ENCODE results near the gene TMEM109.

TMEM109 gene

GRCh38 chr11:60968223-60968622 lies 54.3 kb downstream of the TMEM109 start:
- Histone ChIP-seq H4K20me1 (ENCODE audit: insufficient read depth, low read length) (no peaks in the 10 kb centered on the region), H3K36me3 (replicated peaks; ENCODE audit: low read depth, low read length) (no peaks in the 10 kb centered on the region), H2AFZ (ENCODE audit: low read depth, low read length) (no peak overlapping the region), H3K4me1 (ENCODE audit: low read length) (peaks cover 14% of the 10 kb centered on the region), H3K27ac (ENCODE audit: low read length) (no peak overlapping the region), H3K9ac (ENCODE audit: low read length) (no peak overlapping the region), H3K9me3 (ENCODE audit: insufficient read depth, low read length) (peaks cover 6% of the 10 kb centered on the region; the same call in 1 of the 2 replicates), H3K27me3 (ENCODE audit: low read depth, low read length) (peaks cover 23% of the 10 kb centered on the region), H3K4me3 (ENCODE audit: low read length) (no peak overlapping the region), H3K79me2 (ENCODE audit: low read length) (no peaks in the 10 kb centered on the region), H3K4me2 (ENCODE audit: low read length) (no peak overlapping the region)
- TF ChIP-seq CTCF (IDR thresholded peaks at IDR 0.05; ENCODE audit: low read depth, low read length) (no peak), EZH2phosphoT487 (IDR thresholded peaks at IDR 0.05; ENCODE audit: low read depth) (no peak)

GRCh38 chr11:60970369-60970774 lies 56.4 kb downstream of the TMEM109 start:
- H2AFZ ChIP-seq (ENCODE audit: low read depth, low read length), result peak overlapping the region; percentile 73; the same call in 1 of the 2 replicates
- peaks cover 14% of the 10 kb centered on the region for H3K4me1 ChIP-seq (ENCODE audit: low read length)
- peak overlapping the region; percentile 50 for H3K4me3 ChIP-seq (ENCODE audit: low read length)
- no peaks in the 10 kb centered on the region for H3K79me2 ChIP-seq (ENCODE audit: low read length)
- no peak overlapping the region for H3K27ac ChIP-seq (ENCODE audit: low read length)
- H4K20me1 ChIP-seq (ENCODE audit: insufficient read depth, low read length), result no peaks in the 10 kb centered on the region
- peaks cover 6% of the 10 kb centered on the region; the same call in 1 of the 2 replicates for H3K9me3 ChIP-seq (ENCODE audit: insufficient read depth, low read length)
- H3K36me3 ChIP-seq (replicated peaks; ENCODE audit: low read depth, low read length), result no peaks in the 10 kb centered on the region
- peak overlapping the region; percentile 61 for H3K4me2 ChIP-seq (ENCODE audit: low read length)
- no peak for TF ChIP-seq EZH2phosphoT487 (IDR thresholded peaks at IDR 0.05; ENCODE audit: low read depth)
- TF ChIP-seq CTCF (IDR thresholded peaks at IDR 0.05; ENCODE audit: low read depth, low read length), result peak; percentile 99
- peaks cover 23% of the 10 kb centered on the region for H3K27me3 ChIP-seq (ENCODE audit: low read depth, low read length)
- no peak overlapping the region for H3K9ac ChIP-seq (ENCODE audit: low read length)

GRCh38 chr11:60970890-60971289 lies 56.9 kb downstream of the TMEM109 start:
- Histone ChIP-seq H3K4me1 (ENCODE audit: low read length) (peaks cover 14% of the 10 kb centered on the region), H3K79me2 (ENCODE audit: low read length) (no peaks in the 10 kb centered on the region), H3K27me3 (ENCODE audit: low read depth, low read length) (peaks cover 23% of the 10 kb centered on the region), H3K27ac (ENCODE audit: low read length) (no peak overlapping the region), H2AFZ (ENCODE audit: low read depth, low read length) (peak overlapping the region; percentile 73; the same call in 1 of the 2 replicates), H3K9ac (ENCODE audit: low read length) (no peak overlapping the region), H3K4me3 (ENCODE audit: low read length) (no peak overlapping the region), H4K20me1 (ENCODE audit: insufficient read depth, low read length) (no peaks in the 10 kb centered on the region), H3K36me3 (replicated peaks; ENCODE audit: low read depth, low read length) (no peaks in the 10 kb centered on the region), H3K4me2 (ENCODE audit: low read length) (peak overlapping the region; percentile 61), H3K9me3 (ENCODE audit: insufficient read depth, low read length) (peaks cover 6% of the 10 kb centered on the region; the same call in 1 of the 2 replicates)
- TF ChIP-seq EZH2phosphoT487 (IDR thresholded peaks at IDR 0.05; ENCODE audit: low read depth), result no peak
- TF ChIP-seq CTCF (IDR thresholded peaks at IDR 0.05; ENCODE audit: low read depth, low read length), result no peak

- TF ChIP-seq EZH2phosphoT487 (IDR thresholded peaks at IDR 0.05; ENCODE audit: low read depth) (no peak), CTCF (IDR thresholded peaks at IDR 0.05; ENCODE audit: low read depth, low read length) (no peak)
- peak within 1 kb of the TSS; percentile 50 for H3K4me3 ChIP-seq (ENCODE audit: low read length)
- peak within 1 kb of the TSS; percentile 61 for H3K4me2 ChIP-seq (ENCODE audit: low read length)
- no peak within 1 kb of the TSS for H3K27ac ChIP-seq (ENCODE audit: low read length)
- peak within 1 kb of the TSS; percentile 73; the same call in 1 of the 2 replicates for H2AFZ ChIP-seq (ENCODE audit: low read depth, low read length)
- H4K20me1 ChIP-seq (ENCODE audit: insufficient read depth, low read length), result no peaks in the 10 kb centered on the region
- peaks cover 14% of the 10 kb centered on the region for H3K4me1 ChIP-seq (ENCODE audit: low read length)
- no peak within 1 kb of the TSS for H3K9ac ChIP-seq (ENCODE audit: low read length)
- H3K27me3 ChIP-seq (ENCODE audit: low read depth, low read length), result peaks cover 23% of the 10 kb centered on the region
- no peaks in the 10 kb centered on the region for H3K79me2 ChIP-seq (ENCODE audit: low read length)
- no peaks in the 10 kb centered on the region for H3K36me3 ChIP-seq (replicated peaks; ENCODE audit: low read depth, low read length)
- H3K9me3 ChIP-seq (ENCODE audit: insufficient read depth, low read length), result peaks cover 6% of the 10 kb centered on the region; the same call in 1 of the 2 replicates
Measured at GRCh38 chr11:60971520-60971919, 57.6 kb downstream of the TMEM109 start, which contains the start of gene CD6. CD6 (plus strand) TSS chr11:60971680; CDS start chr11:60971866, 186 bp downstream.

Measured in OCI-LY3 (cell line).